Kidney capillary endothelial cell (primary cell): ENCODE data around the gene DYNLT4.
"Not testable (repeated sequence)": the region's sequence is repeated elsewhere in the genome, so short reads cannot be mapped to it uniquely, and the experiment has no call there.

Source experiments
- DNase-seq: peaks from one replicate; pipeline ENCODE4 v3.0.0-alpha.2; 2018; ENCODE audit warnings: low spot score

Gene DYNLT4

GRCh38 chr1:44788120-44788860 lies 18.9 kb downstream of the DYNLT4 start, which contains the start of gene BEST4:
BEST4 (minus strand) TSS chr1:44788170; CDS start chr1:44787705, 465 bp downstream.
- DNase-seq = no peak

- no peak for DNase-seq
These were observed 19.6 kb downstream of the DYNLT4 start for GRCh38 chr1:44787506-44787905.

GRCh38 chr1:44786841-44787426 lies 20.2 kb downstream of the DYNLT4 start:
- DNase-seq = no peak

GRCh38 chr1:44786138-44786840 lies 20.9 kb downstream of the DYNLT4 start:
- DNase-seq = no peak

GRCh38 chr1:44785501-44786137 lies 21.5 kb downstream of the DYNLT4 start:
- DNase-seq = no peak

GRCh38 chr1:44785029-44785380 lies 22.1 kb downstream of the DYNLT4 start:
- DNase-seq = no peak

- no peak for DNase-seq
These were observed 22.8 kb downstream of the DYNLT4 start for GRCh38 chr1:44784094-44785028.

- DNase-seq = no peak
These were observed 23.5 kb downstream of the DYNLT4 start for GRCh38 chr1:44783697-44784093.

GRCh38 chr1:44780583-44781121 lies 26.5 kb downstream of the DYNLT4 start:
- DNase-seq = no peak

- DNase-seq = no peak
These were observed 28.2 kb downstream of the DYNLT4 start for GRCh38 chr1:44778705-44779576.

- no peak for DNase-seq
These were observed 29.0 kb downstream of the DYNLT4 start for GRCh38 chr1:44777969-44778635.

- DNase-seq = no peak
These were observed 29.6 kb downstream of the DYNLT4 start for GRCh38 chr1:44777547-44777946.

GRCh38 chr1:44776730-44777068 lies 30.5 kb downstream of the DYNLT4 start:
- DNase-seq = no peak

GRCh38 chr1:44775930-44776729 lies 31.0 kb downstream of the DYNLT4 start:
- no peak for DNase-seq

GRCh38 chr1:44775078-44775929 lies 31.8 kb downstream of the DYNLT4 start, which contains the start of gene RPS8:
RPS8 (plus strand) TSS chr1:44775540; CDS start chr1:44775597, 57 bp downstream.
- peak; percentile 89 for DNase-seq

GRCh38 chr1:44766421-44766820 lies 40.7 kb downstream of the DYNLT4 start:
- not testable (repeated sequence) for DNase-seq

GRCh38 chr1:44760876-44761275 lies 46.3 kb downstream of the DYNLT4 start:
- no peak for DNase-seq

- DNase-seq = no peak
These were observed 48.1 kb downstream of the DYNLT4 start for GRCh38 chr1:44759077-44759476.
